Left ventricle myocardium inferior (tissue), 1 donor: Measurements from ENCODE around the gene TAOK1. TPM values are rescaled to one million over a fixed set of nuclear protein-coding genes. Genes with fewer than 3 reads are reported as not detected.
A peak's percentile ranks its signal among the peaks of the same experiment; 100 is the strongest.

Experiments used
- DNase-seq: peaks from one replicate; pipeline ENCODE4 v3.0.0-alpha.2; 2020
- H3K27ac ChIP-seq: fragments of 200-600 bp; replicated peaks from 2 replicates; pipeline ENCODE4 v1.8.0; 2021
- H3K27me3 ChIP-seq: fragments of 200-600 bp; 2 replicates; pipeline ENCODE4 v1.8.0; 2021; ENCODE audit warnings: low read depth
- H3K36me3 ChIP-seq: fragments of 200-600 bp; 2 replicates; pipeline ENCODE4 v1.8.0; 2021
- H3K4me1 ChIP-seq: fragments of 200-600 bp; 2 replicates; pipeline ENCODE4 v1.8.0; 2021
- H3K4me3 ChIP-seq: fragments of 200-600 bp; 2 replicates; pipeline ENCODE4 v1.8.0; 2021; ENCODE audit warnings: mild to moderate bottlenecking, moderate library complexity
- H3K9me3 ChIP-seq: fragments of 200-600 bp; replicated peaks from 2 replicates; pipeline ENCODE4 v1.8.0; 2021
- CTCF ChIP-seq: fragments of 200-600 bp; IDR thresholded peaks from 2 replicates; pipeline ENCODE4 v1.8.0; 2021; ENCODE audit warnings: antibody characterized with exemption, mild to moderate bottlenecking, borderline replicate concordance
- intact Hi-C: fragments of 100-400 bp; cut with micrococcal nuclease; formaldehyde crosslinking; loops from one replicate; pipeline ENCODE4 v1.11.0; 2022
- total RNA-seq: library from RNA; stranded (reverse); fragmentation: NEBNext Ultra II Directional; extraction: Animal tissue kit (Norgen Biotek cat#: 25700); gene quantifications from one replicate; pipeline ENCODE4 v1.2.1, GENCODE V29; 2021
- donor health status: DM: no; HTN: yes; CAD: no; lungs with severe emphysema.

The TAOK1 gene
- total RNA-seq, 1 donor from 2014 or later, result 50.7 TPM

DNA sequence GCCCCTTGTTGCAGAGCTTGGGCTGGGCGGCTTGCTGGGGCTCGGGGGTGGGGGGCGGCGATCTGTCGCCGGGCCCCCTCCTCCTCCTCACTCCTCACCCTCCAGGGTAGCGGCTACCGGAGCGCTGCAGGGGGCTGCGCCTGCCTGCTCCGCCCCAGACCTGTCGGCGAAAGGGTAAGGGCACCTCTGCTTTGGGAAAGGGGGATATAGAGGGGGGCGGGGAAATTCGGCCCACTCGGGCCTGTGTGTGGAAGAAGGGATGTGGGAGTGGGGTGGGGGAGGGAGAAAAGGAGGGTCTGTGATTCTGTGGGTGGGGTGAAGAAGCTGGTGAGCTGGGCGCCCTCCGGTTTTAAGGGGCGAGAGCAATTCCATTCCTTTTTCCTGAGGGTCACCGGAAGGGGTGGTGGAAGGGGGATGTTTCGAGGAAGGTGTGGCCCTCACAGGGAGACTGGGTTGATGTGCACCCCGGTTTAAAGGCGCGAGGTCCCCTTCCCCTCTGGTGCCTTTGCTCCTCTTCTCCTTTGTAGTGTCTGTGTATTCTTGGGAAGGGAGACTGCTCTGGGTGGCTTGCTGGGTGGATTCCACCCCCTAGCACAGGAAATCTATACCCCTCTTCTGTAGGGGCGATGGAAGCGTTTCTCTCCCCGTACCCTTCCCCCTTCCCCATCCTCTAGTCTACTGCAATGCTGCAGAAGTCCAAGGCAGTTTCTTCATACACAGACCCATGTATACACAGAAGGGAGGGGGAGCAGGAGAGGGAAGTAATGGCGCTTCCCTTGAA, 878 bp downstream of the TAOK1 start:
- Histone ChIP-seq H3K9me3 (no peaks in the 10 kb centered on the region), H3K27me3 (no peaks in the 10 kb centered on the region), H3K4me1 (peaks cover 52% of the 10 kb centered on the region), H3K27ac (peak overlapping the region; percentile 97), H3K36me3 (no peaks in the 10 kb centered on the region), H3K4me3 (peak overlapping the region; percentile 86)
- peak; percentile 22 for DNase-seq
- TF ChIP-seq CTCF, result no peak
- intact Hi-C loops, result no loop called here

- DNase-seq, result no peak
- no peak for TF ChIP-seq CTCF
- Histone ChIP-seq H3K4me1 (peaks cover 58% of the 10 kb centered on the region), H3K4me3 (no peak overlapping the region), H3K27me3 (no peaks in the 10 kb centered on the region), H3K27ac (peak overlapping the region; percentile 32), H3K36me3 (no peaks in the 10 kb centered on the region), H3K9me3 (no peaks in the 10 kb centered on the region)
- intact Hi-C loops, result no loop called here
Observed at GRCh38 chr17:29393436-29393835, 3.3 kb downstream of the TAOK1 start.

DNA sequence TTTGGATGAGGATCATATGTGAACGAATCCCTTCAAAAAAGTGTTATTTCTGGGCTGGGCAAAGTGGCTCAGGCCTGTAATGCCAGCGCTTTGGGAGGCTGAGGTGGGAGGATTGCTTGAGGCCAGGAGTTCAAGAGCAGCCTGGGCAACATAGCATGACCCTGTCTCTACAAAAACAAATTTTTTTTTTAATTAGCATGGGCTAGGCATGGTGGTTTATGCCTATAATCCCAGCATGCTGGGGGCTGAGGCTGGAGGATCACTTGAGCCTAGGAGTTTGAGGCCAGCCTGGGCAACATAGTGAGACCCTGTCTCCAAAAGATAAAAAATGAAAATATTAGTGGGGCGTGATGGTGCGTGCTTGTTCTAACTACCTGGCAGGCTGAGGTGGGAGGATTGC, 4.6 kb downstream of the TAOK1 start:
- peaks cover 4% of the 10 kb centered on the region for H3K36me3 ChIP-seq
- no peaks in the 10 kb centered on the region for H3K27me3 ChIP-seq
- no peak for TF ChIP-seq CTCF
- no peak for DNase-seq
- intact Hi-C loops, result no loop called here
- H3K4me1 ChIP-seq, result peaks cover 55% of the 10 kb centered on the region
- no peak overlapping the region for H3K4me3 ChIP-seq
- no peak overlapping the region for H3K27ac ChIP-seq
- no peaks in the 10 kb centered on the region for H3K9me3 ChIP-seq

DNA sequence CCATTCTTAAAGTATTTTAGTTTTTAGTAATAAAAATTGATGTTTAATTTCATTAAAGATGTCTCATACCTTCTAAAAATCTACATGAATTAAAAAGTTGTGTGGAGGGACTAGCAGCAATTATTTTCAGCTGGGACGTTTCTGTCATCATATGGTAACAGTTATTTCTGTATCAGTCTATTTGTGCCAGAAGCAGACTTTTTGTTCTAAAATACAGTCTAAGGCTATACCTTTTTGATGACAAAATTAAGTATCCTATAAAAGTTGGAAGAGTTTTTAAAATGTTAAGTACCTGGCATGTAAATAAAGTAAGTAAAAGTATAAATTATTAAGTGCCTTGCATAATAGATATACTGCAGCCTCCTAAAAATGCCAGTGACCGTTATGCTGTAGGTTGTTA, 5.9 kb downstream of the TAOK1 start:
- no peaks in the 10 kb centered on the region for H3K27me3 ChIP-seq
- H3K27ac ChIP-seq, result no peak overlapping the region
- no peaks in the 10 kb centered on the region for H3K9me3 ChIP-seq
- peaks cover 6% of the 10 kb centered on the region for H3K36me3 ChIP-seq
- peaks cover 44% of the 10 kb centered on the region for H3K4me1 ChIP-seq
- intact Hi-C loops, result no loop called here
- no peak for TF ChIP-seq CTCF
- no peak for DNase-seq
- no peak overlapping the region for H3K4me3 ChIP-seq

DNA sequence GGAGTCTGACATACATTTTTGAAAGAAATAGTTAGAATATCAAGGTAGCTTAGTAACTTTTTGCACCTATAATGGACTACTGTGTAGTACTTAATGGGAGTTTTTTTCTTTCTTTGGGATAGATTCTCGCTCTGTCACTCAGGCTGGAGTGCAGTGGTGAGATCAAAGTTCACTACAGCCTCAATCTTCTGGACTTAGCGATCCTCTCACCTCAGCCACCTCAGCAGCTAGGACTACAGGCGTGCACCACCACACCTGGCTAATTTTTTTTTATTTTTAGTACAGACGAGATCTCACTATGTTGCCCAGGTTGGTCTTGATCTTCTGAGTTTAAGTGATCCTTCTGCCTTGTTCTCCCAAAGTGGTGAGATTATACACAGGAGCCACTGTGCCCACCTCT, 9.5 kb downstream of the TAOK1 start:
- peaks cover 6% of the 10 kb centered on the region for H3K36me3 ChIP-seq
- H3K9me3 ChIP-seq, result no peaks in the 10 kb centered on the region
- H3K4me1 ChIP-seq, result peaks cover 22% of the 10 kb centered on the region
- no peak for DNase-seq
- no peak overlapping the region for H3K4me3 ChIP-seq
- intact Hi-C loops, result loop anchor here (10.0 kb wide), 1 partner anchor 65 kb away; no protein-coding TSS in a partner anchor
- no peaks in the 10 kb centered on the region for H3K27me3 ChIP-seq
- TF ChIP-seq CTCF, result no peak
- H3K27ac ChIP-seq, result no peak overlapping the region
